Endothelial cell of umbilical vein (primary cell): Measurements from ENCODE around the gene CARMIL3.

Experiments
- CTCF ChIP-seq, 2 donors: IDR thresholded peaks; 1 replicate in 1 of 2; 2 replicates in 1 of 2; pipeline ENCODE4 v1.5.1; 2011; ENCODE audit warnings: low read length in 2 of 2, mild to moderate bottlenecking in 2 of 2, moderate library complexity in 2 of 2, control low read depth in 1 of 2, inconsistent platforms in 1 of 2, low read depth in 1 of 2; ENCODE audit not compliant: insufficient read depth in 1 of 2; ENCODE audit errors: extremely low read depth in 1 of 2
- EZH2 ChIP-seq: IDR thresholded peaks from 2 replicates; pipeline ENCODE4 v1.6.1; 2012; ENCODE audit warnings: borderline replicate concordance, low read depth, mild to moderate bottlenecking, moderate library complexity, low read length, inconsistent platforms; ENCODE audit not compliant: severe bottlenecking
- FOS ChIP-seq: IDR thresholded peaks from 2 replicates; pipeline ENCODE4 v1.6.1; 2011; ENCODE audit warnings: mild to moderate bottlenecking, low read length, moderate library complexity, borderline replicate concordance; ENCODE audit not compliant: insufficient read depth
- GATA2 ChIP-seq: IDR thresholded peaks from 2 replicates; pipeline ENCODE4 v1.7.0; 2011; ENCODE audit warnings: low read depth, mild to moderate bottlenecking, moderate library complexity, mixed read lengths, low read length; ENCODE audit not compliant: insufficient read length, insufficient read depth
- JUN ChIP-seq: IDR thresholded peaks from 2 replicates; pipeline ENCODE4 v1.6.1; 2011; ENCODE audit warnings: borderline replicate concordance, low read depth; ENCODE audit not compliant: insufficient read length, insufficient read depth
- MAX ChIP-seq: IDR thresholded peaks from 2 replicates; pipeline ENCODE4 v1.6.1; 2011; ENCODE audit not compliant: insufficient read depth, insufficient read length
- MYC ChIP-seq: IDR thresholded peaks from one replicate; pipeline ENCODE4 v1.6.1; 2011; ENCODE audit warnings: mild to moderate bottlenecking, low read depth, low read length
- POLR2A ChIP-seq: IDR thresholded peaks from 2 replicates; pipeline ENCODE4 v1.6.1; 2012; ENCODE audit warnings: low read depth, mild to moderate bottlenecking, control low read depth, low read length
- POLR2AphosphoS5 ChIP-seq: IDR thresholded peaks from 2 replicates; pipeline ENCODE4 v1.6.1; 2012; ENCODE audit warnings: low read depth, mild to moderate bottlenecking, control low read depth, low read length, moderate library complexity; ENCODE audit not compliant: insufficient read depth

DNA sequence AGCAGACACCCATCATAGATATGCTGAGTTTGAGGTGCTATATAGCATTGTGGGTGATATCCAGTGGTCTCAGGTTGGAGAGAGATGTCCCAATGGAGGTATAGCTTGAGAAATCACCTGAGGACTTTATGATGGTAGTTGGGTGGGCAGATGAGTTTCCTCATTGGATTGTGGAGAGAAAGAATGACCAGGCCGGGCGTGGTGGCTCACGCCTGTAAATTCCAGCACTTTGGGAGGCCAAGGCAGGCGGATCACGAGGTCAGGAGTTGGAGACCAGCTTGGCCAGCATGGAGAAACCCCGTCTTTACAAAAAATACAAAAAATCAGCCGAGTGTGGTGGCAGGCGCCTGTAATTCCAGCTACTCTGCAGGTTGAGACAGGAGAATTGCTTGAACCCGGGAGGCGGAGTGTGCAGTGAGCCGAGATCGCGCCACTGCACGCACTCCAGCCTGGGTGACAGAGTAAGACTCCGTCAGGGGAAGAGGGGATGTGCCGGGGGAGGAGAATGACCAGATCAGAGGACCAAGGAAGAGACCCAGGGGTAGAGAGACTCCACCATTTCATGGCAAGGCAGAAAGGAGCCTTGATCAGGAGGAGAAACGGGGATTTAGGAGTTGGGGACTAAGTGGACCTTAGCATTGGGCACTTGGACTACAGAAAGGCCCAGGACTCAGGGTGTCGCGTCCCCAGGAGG, 41.5 kb downstream of the CARMIL3 start:
- TF ChIP-seq CTCF (IDR thresholded peaks at IDR 0.05; ENCODE audit: extremely low read depth in 1 of 2, insufficient read depth in 1 of 2, low read depth in 1 of 2, low read length in 2 of 2) (no peak), POLR2A (no peak), POLR2AphosphoS5 (no peak), FOS (no peak), JUN (no peak), EZH2 (no peak), MAX (no peak), MYC (no peak), GATA2 (no peak)
